GM19023 (cell line): ENCODE results near the gene HDAC4.

ENCODE experiments used
- ATAC-seq: cut with Tn5 transposase; IDR thresholded peaks from one replicate; pipeline ENCODE4 v1.9.1; 2021; ENCODE audit warnings: mild to moderate bottlenecking, moderate library complexity; ENCODE audit not compliant: unreplicated experiment

HDAC4 gene

DNA sequence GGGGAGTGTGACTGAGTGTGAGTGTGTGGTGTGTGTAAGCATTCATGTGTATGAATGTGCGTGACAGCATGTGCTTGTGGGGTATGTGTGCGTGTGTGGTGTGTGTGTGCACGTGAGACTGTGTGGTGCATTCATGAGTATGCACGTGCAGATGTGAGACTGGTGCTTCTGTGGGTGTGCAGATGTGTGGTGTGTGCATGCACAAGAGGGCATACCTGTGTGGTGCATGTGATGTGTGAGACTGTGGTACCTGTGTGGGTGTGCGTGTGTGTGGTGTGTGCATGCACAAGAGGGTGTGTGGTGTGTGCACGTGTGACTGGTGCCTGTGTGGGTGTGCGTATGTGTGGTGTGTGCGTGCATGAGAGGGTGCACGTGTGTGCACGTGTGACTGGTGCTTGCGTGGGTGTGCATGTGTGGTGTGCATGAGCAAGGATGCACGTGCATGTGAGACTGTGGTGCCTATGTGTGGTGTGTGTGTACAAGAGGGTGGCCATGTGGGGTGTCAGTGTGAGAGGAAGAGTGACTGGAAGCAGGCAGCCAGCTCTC is 339.6 kb downstream of the HDAC4 start:
- no peak for ATAC-seq

DNA sequence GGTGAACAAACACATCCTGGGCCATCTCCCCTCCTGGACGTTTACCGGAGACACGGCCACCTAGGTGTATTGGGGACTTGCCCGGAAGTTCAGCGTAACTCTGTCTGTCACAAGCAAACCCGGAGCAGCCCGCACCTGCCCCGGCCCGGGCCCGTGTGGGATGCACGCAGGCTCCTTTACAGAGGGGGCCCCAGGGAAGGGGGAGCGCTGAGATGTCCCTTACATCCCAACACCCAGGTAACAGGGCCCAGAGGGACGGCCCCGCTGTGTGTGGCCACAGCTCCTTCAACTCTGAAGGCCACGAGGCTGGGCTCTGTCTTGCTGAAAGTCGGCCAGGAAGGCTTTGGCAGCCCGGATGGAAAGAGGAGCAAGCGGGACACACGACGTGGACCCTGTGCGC is 340.1 kb downstream of the HDAC4 start:
- ATAC-seq, result no peak

DNA sequence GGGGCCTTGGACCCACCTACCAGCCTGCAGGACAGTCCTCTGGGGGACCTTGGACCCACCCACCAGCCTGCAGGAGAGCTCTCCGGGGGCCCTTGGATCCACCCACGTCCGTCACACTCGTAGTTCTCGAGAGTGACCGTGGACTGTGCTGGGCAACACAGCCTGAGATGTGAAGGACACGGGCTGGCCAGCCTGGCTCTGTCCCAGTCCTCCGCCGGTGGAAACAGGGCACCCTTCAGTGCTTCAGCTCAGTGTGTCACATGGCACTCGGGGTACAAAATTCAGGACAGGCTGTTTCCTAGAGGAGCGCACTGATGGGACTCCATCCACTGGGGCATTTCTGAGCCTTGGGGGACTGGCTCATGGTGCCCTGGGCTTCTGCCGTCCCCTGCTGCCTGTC is 341.0 kb downstream of the HDAC4 start:
- ATAC-seq, result no peak

DNA sequence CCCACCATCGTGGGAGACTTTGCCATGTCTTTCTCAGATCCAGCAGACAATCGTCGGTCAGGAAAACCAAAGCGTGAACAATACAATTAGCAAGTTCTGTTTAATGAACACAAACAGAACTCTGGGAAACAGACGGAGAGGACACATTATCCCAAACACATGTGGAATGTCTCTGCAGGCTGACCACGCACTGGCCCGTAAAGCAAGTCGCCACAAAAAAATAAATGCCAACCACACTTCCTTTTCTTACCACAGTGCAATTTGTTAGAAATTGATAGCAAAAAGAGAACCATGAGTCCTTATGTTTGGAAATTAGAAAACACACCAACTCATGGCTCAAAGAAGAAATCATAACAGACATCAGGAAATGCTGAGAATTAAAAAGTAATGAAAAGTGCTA is 342.1 kb downstream of the HDAC4 start:
- ATAC-seq, result no peak

DNA sequence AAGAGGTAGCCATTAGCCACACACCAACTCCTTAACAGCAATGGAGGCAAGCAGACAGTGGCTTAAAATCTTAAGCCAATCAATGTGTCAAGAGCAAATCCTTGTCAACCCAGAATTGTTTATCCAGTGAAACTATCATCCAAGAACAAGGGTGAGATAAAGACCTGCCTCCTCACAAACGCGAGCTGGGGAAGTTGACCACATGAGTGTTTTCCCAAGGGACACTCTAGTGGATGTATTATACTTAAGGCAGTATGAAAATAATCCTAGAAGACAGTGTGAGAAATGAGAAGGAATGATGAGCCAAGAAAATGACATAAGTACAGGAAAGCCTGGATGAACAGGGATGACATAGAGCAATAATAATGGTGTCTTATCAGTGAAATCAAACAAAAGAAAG is 343.3 kb downstream of the HDAC4 start:
- ATAC-seq, result no peak

DNA sequence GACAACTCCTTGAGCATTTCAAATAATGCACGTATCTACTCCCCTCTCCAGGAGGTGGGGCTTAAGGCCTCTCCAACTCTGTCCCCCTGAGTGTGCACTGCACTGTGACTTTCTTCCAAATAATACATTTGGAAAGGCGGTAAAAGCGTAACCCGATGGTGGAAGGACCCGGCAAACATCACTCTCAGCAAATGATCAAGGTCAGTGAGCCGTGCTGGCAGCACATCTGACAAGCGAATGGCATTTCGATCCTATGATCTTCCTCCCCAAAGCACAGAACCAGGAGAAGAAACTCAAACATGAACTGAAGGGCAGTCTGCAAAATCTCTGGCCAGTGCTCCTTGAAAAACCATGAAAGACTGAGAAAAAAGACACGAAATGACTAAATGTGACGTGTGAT is 344.2 kb downstream of the HDAC4 start:
- no peak for ATAC-seq

DNA sequence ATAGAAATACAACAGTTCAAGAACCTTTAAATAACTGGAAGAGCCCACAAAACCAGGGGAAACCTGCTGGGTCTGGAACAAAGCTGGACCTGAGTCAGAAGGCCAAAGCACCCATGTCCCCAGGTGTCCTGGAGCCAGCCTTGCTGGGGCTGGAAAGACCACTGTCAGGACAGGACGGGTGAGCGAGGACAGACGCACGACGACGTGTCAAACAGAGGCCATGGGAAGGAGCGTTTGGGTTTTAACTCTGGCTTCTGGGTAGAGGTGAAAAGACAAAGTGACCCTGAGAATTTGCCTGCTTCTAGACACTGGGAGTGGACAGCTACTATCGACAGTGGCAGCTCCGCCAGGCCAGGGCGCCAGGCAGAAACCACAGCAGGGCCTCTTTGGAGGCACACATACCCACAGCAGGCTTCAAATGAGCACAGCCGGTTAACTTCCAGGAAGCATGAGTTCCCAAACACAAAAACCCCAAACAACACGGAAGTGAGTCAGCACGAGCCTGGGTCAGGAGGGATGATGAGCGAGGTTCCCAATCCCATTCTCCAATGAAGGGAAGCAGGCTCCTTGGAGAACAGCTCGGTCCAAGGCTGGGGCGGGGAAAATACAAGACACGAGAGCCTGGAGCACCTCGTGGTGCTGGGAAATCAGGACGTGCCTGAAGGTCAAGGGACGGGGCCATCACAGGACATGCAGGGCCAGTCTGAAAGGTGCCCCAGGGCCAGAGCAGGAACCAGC is 344.9 kb downstream of the HDAC4 start:
- no peak for ATAC-seq

DNA sequence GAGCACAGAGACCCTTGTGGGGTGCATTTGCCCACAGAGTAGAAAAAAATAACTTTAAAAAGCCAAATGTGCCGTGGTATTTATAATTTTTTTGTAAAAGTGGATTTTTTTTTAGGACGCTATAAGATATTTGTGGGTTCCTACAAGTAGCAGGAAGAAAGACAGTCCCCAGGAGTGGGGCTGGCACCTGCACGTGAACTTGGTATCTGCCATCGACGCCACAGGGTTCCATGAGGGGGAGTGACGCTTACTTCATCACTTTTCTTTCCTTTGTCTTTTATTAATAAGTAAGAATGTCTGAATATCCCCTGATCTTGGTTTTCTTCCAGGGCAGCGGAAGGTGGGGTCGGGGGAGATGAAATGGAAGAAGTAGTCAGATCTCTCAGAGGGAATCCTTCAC is 345.9 kb downstream of the HDAC4 start:
- ATAC-seq, result no peak

DNA sequence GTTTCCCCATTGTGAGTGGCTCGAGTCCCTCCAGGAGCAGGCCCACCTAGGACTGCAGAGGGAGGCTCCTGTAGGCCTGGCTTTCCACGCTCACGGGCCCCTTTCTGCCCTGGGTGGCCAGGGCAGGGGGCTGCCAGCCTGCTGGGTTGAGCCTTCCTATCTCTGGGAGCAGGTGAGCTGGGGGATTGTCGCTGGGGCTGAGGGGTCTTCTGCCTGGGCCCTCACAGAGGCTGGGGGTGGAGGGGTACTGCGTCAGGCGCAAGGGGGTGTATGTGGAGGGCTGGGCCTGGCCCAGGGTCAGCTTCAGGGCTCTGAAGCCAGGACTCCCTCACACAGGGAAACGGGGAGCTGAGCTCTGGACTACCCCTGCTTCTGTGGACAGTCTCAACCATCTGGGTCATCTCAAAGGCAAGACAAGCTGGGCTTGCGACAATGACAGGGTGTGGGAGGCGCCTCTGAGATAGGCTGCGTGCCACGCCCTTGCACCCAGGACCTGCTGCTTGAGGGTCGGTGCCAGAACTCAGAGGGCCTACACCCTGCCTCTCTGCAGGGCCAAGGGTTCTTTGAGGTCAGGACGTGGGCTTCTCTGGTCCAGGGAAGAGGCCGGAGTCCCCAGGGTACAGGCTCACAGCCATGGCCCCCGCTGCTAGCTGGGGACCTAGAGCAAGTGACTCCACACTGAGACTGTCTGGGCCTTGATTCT is 346.9 kb downstream of the HDAC4 start:
- no peak for ATAC-seq

DNA sequence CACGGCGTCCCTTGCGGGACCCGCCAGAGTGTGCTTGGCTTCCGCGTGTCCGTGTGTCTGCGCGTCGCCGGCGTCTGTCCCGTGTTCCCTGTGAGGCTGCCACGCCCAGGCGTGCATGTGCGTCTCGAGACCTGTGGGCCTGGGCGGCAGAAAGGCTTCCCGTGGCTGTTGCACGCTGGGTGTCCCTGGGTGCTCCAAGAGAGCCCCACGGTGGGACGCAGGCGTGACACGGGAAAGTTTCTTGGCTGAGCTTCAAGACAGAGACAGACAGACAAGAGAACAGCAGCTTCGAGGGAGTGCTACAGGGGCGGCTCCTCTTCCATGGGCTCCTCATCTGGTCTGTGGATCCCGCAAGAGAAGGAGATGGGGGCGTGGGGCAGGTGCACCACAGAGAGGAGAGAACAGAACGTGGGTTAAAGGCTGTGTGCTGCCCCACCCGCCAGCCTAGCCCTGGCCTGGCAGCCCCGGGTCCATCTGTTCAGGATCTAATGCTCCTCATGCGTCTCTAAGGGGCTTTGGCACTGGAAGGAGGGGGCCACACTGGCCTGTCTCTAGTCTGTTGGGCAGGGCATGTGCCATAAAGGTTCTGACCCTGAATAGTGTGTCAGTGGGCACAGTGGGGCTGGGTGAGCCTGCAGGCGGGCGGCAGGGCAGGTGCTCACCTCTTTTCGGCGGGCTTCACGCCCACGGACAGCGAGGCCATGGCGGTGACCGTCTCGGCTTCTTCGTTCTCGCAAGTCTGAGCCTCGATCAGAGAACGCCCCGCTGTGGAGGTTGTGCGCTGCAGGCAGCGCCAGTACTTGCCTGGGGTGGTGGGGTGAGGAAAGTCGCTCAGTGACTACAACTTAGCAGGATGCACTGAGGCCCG is 347.8 kb downstream of the HDAC4 start:
- no peak for ATAC-seq

DNA sequence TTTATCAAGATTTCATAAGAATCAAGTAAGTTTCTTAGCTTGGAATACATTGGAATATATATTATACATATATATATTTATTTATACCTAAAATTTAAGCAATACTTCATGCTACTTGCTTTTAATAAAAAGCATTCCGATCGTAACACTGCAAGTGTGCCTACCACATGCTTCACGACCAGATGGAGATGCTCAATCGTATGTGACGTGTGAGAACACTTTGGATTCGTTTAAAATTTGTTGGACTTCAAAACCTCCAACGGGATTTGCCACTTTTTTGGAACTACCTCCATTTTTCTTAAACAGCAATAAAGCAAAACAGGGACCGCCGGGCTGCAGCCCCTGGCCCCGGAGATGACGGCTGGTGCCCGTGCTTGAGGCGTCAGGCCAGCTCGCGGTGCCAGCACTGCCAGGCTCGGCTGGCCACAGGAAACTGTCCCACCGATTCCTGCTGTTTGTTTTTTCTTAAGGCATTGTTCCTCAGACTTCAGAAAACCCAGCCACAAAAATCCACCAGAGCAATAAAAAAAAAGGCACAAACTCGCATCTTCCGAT is 348.9 kb downstream of the HDAC4 start:
- ATAC-seq, result no peak

DNA sequence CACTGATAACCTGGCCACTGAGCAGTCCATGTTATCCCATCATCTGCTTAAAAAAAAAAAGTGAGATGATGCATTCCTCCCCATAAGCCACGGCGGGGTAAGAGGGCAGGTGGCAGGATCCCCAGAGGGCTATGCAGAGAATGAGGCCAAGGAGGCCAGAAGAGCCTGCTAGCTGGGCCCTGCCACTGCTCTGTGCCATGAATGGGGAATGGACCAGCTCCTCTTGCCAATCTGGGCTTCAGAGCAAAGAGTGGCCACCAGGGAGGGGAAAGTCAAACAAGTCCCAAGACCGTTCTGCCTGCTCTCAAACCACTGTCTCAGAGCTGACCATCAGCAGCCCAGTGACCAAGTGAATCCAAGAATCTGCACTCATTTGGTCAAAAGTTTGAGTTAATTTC is 350.6 kb downstream of the HDAC4 start:
- ATAC-seq, result no peak

DNA sequence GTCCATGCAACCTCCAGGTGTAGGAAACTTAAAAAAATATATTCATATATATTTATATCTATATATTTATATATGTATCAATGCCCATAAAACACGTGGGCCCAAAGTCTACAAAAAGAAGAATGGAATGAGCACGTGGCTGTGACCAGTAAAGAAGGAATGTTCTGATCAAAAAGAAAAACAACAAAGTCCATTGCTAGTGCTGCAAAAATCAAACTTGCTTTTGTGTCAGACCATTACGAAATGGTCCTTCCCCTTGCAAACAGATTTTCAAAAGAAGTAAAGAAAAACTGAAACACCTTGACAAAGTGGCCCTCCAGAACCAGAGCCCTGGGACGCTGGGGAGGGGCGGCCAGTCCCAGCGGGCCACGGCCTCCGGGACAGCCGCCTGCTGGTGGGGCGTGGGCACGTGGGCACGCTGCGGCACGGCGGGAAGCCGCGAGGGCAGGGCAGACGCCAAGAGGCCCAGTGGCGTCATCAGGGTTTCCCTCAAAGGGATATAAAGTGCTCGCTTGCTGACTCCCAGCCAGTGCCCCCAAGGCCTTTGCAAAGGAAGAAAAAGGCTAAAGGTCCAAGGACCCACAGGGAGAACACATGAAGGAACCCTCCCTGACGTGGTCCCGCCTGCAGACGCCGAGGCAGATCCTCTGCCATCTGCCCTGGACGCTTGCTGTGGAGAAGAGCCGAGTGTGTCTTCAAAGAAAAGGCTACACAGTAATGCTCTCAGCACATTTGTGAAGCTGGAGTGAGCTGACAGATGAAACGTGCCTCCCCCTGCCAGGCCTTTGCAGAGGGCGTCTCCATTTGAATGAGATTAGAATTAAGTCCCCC is 351.2 kb downstream of the HDAC4 start:
- ATAC-seq, result no peak

DNA sequence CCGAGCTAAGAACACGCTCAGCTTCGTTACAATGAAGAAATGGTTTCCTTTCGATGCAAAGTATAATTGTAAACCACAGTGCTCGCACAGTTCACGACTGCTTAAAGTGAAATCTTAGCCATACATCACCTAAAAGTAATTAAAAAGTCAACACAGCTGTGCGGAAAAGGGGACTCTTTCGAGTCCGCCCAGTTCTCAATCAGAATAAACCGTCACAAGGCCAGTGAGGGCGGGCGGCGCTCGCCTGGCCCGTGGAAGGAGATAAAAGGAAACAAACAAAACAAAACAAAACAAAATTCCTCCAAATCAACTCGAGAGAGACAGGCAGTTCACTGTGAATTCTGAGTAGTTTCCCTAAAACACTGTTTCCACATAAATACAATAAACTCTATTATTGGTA is 352.1 kb downstream of the HDAC4 start:
- ATAC-seq, result no peak

DNA sequence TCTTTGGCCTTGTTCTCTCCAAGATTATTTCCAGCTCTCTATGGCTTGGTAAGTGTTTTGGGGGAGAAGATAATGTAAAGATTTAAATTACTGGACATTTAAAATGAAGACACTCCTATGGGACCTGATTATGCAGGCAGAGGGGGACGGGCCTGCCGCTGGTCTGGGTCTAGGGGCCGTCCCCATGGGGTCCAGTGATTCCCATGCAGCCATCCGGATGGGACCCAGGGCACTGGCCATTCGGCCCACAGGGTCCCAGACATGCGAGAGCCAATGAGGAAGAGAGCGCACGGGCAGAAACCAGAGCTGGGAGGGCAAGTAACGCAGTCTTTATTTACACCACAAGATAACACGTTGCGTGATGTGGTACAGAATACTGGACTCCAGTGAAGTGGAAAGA is 353.0 kb downstream of the HDAC4 start:
- no peak for ATAC-seq

DNA sequence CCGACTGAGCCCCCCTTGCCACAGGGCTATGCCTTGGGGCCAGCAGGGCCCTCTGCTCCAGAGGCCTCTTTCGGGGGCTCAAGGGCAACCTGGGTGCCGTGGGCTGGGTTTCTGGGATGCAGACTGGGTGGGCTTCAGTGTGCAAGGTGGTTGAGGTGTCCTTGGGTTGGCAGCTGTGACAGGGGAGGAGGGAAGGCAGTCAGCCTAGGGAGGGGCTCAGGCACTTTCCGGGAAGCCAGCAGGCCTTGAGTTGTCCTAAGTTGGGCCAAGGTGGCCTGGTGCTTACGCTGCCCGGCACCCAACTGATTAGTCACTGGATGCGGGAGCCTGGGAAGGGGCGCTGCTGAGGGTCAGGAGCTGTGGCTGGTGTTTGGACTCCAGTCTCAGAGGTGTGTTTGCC is 353.4 kb downstream of the HDAC4 start:
- ATAC-seq, result no peak

DNA sequence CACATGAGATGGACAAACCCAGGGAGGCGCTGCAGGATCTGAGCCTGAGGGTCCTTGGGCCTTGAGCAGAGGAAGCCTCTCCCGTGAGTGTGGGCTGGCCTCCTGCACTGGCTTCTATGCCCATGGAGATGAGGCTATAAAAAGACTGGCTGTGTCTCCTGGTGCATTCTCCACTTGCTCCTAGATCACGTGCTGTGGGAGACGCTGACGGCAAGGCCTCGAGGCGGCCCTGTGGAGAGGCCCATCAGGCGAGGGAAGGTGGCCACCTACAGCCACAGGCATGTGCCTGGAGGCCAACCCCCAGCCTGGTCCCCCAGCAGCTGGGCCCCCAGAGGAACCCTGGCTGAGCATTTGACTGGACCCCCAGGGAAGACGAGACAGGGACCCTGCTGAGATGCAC is 354.0 kb downstream of the HDAC4 start:
- ATAC-seq, result no peak

DNA sequence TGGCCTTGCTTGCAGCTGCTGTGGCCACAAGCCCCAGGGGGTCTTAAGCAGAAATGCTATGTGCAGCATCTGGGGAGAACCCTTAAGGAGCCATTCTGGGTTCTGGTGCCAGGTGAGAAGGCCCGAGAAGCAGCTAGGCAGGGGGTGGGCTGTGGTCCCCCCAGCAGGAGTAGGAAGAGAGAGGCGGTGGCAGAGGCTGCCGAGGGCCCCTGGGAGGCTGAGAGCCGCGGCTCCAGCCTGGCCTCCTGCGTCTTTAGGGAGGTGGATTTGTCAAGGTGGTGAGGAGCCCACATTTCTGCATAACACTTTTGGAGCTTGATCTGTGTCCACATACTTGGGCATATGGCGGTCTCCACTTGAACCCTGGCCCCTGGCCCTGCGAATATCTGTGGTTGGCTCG is 356.5 kb downstream of the HDAC4 start:
- ATAC-seq, result no peak

DNA sequence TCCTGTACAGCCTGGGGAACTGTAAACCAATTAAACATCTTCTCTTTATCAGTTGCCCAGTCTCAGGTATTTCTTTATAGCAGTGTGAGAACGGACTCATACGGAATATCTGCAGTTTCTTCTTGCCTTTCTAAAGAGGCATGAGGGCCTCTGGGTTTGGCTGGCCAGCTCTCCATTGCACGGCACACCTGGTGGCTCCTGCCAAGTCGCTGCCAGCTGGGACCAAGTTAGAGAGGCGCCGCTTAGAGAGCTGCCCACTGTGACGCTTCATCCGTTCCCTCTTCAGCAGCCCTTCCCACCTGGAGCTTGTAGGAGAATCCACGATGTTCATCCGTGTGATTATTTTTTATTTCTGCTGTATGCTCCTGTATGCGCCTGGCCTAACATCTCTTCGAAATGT is 357.5 kb downstream of the HDAC4 start:
- ATAC-seq, result no peak

DNA sequence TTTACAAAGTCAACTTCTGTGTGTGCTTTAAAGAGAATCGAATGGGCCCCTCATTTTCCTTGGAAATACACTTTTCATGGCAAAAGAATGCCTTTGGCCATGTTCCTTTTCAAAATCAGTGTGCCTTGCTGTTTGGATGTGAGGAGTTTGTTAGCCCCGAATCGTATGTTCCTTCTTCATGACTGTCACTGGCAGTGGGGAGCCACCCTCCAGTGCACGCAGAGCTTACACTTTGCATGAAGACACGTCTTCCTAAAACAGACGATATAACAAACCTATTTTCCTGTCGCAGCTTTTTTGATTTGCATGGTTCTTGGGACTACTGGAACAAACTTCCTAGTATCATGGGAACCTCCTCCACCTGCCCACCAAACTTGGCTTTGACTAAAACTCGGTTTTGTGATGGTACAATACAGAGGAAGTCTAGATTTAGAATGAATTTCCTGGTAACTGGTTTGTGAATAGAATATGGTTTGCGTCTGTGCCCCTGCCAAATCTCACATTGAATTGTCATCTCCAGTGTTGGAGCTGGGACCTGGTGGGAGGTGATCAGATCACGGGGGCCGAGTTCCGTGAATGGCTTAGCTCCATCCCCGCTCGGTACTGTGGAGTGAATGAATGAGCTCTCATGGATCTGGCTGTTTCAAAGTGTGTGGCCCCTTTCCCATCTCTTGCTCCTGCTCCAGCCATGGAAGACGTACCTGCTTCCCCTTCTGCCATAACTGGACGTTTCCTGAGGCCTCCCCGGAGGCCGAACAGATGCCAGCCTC is 358.1 kb downstream of the HDAC4 start:
- no peak for ATAC-seq
